HepG2 (cell line): ENCODE measurements around the gene CYP11A1. TPM values are rescaled to one million over a fixed set of nuclear protein-coding genes. Genes with fewer than 3 reads are reported as not detected.

Source experiments
- GTF2F1 ChIP-seq: fragments of 150-350 bp; IDR thresholded peaks from 2 replicates; pipeline ENCODE4 v1.6.1; 2014; ENCODE audit warnings: low read length
- HOXD1 ChIP-seq: sonication (generic); formaldehyde crosslinking; IDR thresholded peaks from 2 replicates; pipeline ENCODE4 v1.5.0; 2020; ENCODE audit warnings: missing genetic modification reagents
- PRPF4 ChIP-seq: fragments of 200-400 bp; formaldehyde crosslinking; IDR thresholded peaks from 2 replicates; pipeline ENCODE4 v1.6.1; 2016; ENCODE audit warnings: low read length, low read depth; ENCODE audit not compliant: poor library complexity, severe bottlenecking
- RNF2 ChIP-seq: fragments of 450-650 bp; conservative IDR thresholded peaks from 2 replicates; pipeline ENCODE4 v1.6.1; 2016; ENCODE audit warnings: low read depth
- SRSF1 ChIP-seq: fragments of 200-400 bp; formaldehyde crosslinking; optimal IDR thresholded peaks from 2 replicates; pipeline ENCODE3; 2017; ENCODE audit warnings: mild to moderate bottlenecking, low read depth, low read length, moderate library complexity
- ZEB1 ChIP-seq: IDR thresholded peaks from 2 replicates; pipeline ENCODE4 v1.6.1; 2012; ENCODE audit warnings: mild to moderate bottlenecking, low read depth, inconsistent platforms; ENCODE audit not compliant: insufficient replicate concordance
- ZFP90 ChIP-seq: sonication (generic); formaldehyde crosslinking; IDR thresholded peaks from 2 replicates; pipeline ENCODE4 v1.8.0; 2022; ENCODE audit warnings: missing genetic modification reagents, mild to moderate bottlenecking, inconsistent platforms, borderline replicate concordance
- ZNF207 ChIP-seq: fragments of 450-650 bp; IDR thresholded peaks from 2 replicates; pipeline ENCODE4 v1.6.1; 2016; ENCODE audit warnings: antibody characterized with exemption, borderline replicate concordance
- ZNF34 ChIP-seq: sonication (generic); formaldehyde crosslinking; IDR thresholded peaks from 2 replicates; pipeline ENCODE4 v1.4.0; 2020; ENCODE audit warnings: mild to moderate bottlenecking, missing genetic modification reagents, borderline replicate concordance
- ZNF546 ChIP-seq: sonication (generic); formaldehyde crosslinking; conservative IDR thresholded peaks from 2 replicates; pipeline ENCODE4 v1.8.1; 2023; ENCODE audit warnings: mild to moderate bottlenecking, missing genetic modification reagents
- ZNF607 ChIP-seq: sonication (generic); formaldehyde crosslinking; IDR thresholded peaks from 2 replicates; pipeline ENCODE4 v1.5.1; 2020; ENCODE audit warnings: missing genetic modification reagents, mild to moderate bottlenecking, borderline replicate concordance
- ZNF660 ChIP-seq: sonication (generic); formaldehyde crosslinking; IDR thresholded peaks from 2 replicates; pipeline ENCODE4 v1.5.1; 2020; ENCODE audit warnings: mild to moderate bottlenecking, low read depth, missing genetic modification reagents, borderline replicate concordance
- ZNF670 ChIP-seq: sonication (generic); formaldehyde crosslinking; IDR thresholded peaks from 2 replicates; pipeline ENCODE4 v1.8.0; 2022; ENCODE audit warnings: mild to moderate bottlenecking, missing genetic modification reagents, borderline replicate concordance
- ZNF788 ChIP-seq: sonication (generic); formaldehyde crosslinking; IDR thresholded peaks from 2 replicates; pipeline ENCODE4 v1.5.0; 2020; ENCODE audit warnings: mild to moderate bottlenecking, missing genetic modification reagents, borderline replicate concordance
- ZSCAN25 ChIP-seq: sonication (generic); formaldehyde crosslinking; IDR thresholded peaks from 2 replicates; pipeline ENCODE4 v1.8.0; 2022; ENCODE audit warnings: mild to moderate bottlenecking, missing genetic modification reagents
- polyA plus RNA-seq, 8 experiments: library from polyadenylated mRNA; depleted of rRNA in 3 of 8; stranded (reverse) in 7 of 8; unstranded in 1 of 8; fragments of >200 nt; fragmentation: Illumina TruSeq in 4 of 8; extraction: Trizol in 4 of 8; gene quantifications; 2 replicates each; pipeline versions ENCODE4 v1.2.1 to v1.2.3, GENCODE V29; 2011 to 2016; ENCODE audit warnings: low read depth in 4 of 8, missing spikeins in 1 of 8, mixed read lengths in 1 of 8; ENCODE audit not compliant: insufficient read depth in 1 of 8
- total RNA-seq, 5 experiments: library from RNA; depleted of rRNA; stranded (reverse); fragments of >200 nt; fragmentation: Illumina TruSeq; extraction: Trizol; gene quantifications; 2 replicates each; pipeline ENCODE4 v1.2.3, GENCODE V29; 2016; ENCODE audit warnings: low read depth in 1 of 5
- TF ChIP-seq, protein P1 (sequence below): sonication (generic); formaldehyde crosslinking; IDR thresholded peaks from 2 replicates; pipeline ENCODE4 v1.4.0; 2020; ENCODE audit warnings: missing genetic modification reagents, mild to moderate bottlenecking, borderline replicate concordance
- TF ChIP-seq, protein P2 (sequence below): sonication (generic); formaldehyde crosslinking; IDR thresholded peaks from 2 replicates; pipeline ENCODE4 v1.4.0; 2020; ENCODE audit warnings: mild to moderate bottlenecking, missing genetic modification reagents, borderline replicate concordance
- TF ChIP-seq, protein P3 (sequence below): IDR thresholded peaks from 2 replicates; pipeline ENCODE4 v1.6.1; 2016; ENCODE audit warnings: mild to moderate bottlenecking, missing biosample characterization, missing genetic modification reagents
- TF ChIP-seq, protein P4 (sequence below): sonication (generic); formaldehyde crosslinking; IDR thresholded peaks from 2 replicates; pipeline ENCODE4 v1.8.1; 2023; ENCODE audit warnings: missing genetic modification reagents, inconsistent platforms, borderline replicate concordance
- TF ChIP-seq, protein P5 (sequence below): sonication (generic); formaldehyde crosslinking; IDR thresholded peaks from 2 replicates; pipeline ENCODE4 v1.4.0; 2020; ENCODE audit warnings: missing genetic modification reagents, mild to moderate bottlenecking, borderline replicate concordance

CYP11A1 gene
- total and polyA plus RNA-seq, 2 of the 13 experiments (the other 11 are each of a cell fraction or from before 2014, with no cell fraction given), result 0.66 to 0.92 TPM

DNA sequence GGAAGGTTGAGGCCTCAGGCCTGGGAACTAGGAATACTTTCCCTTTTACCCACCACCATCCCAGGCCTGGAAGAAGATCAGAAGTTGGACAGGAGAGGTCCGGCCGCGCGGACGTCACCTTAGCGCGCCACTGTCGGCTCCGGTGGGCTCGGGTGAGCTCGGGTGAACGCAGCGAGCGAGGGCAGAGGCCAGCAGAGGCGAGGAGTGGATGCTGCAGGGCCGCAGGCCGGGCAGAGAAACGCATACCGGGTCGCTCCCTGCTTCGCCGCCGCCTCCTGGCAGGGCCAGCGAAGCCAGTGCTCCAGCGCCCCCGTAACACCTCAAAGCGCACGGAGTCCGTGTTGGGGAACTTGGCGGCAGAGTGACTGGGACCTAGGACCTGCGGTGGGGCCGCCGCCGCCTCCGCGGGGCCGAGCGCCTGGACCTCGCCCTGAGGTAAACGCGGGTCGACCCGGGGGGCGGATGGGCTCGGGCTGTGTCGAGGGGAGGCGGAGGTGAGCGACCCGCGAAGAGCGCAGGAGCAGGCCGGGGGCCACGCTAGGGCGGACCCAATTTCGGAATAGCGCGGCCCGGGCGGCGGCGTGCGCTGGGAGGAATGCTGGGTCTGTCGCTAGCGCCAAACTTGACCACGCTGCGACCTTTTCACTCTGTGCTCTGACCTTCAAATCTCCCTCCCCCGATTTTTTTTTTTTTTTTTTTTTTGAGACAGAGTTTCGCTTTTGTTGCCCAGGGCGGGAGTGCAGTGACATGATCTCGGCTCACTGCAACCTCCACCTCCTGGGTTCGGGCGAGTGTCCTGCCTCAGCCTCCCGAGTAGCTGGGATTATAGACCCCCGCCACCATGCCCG lies 1.6 kb downstream of the CYP11A1 start (continued):
- TF ChIP-seq, protein P1, sequence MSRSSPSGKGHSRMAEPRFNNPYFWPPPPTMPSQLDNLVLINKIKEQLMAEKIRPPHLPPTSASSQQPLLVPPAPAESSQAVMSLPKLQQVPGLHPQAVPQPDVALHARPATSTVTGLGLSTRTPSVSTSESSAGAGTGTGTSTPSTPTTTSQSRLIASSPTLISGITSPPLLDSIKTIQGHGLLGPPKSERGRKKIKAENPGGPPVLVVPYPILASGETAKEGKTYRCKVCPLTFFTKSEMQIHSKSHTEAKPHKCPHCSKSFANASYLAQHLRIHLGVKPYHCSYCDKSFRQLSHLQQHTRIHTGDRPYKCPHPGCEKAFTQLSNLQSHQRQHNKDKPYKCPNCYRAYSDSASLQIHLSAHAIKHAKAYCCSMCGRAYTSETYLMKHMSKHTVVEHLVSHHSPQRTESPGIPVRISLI (CRISPR knock-in tag), result peak; percentile 81
- no peak for TF ChIP-seq ZNF660 (CRISPR knock-in tag)
- TF ChIP-seq ZNF34 (CRISPR knock-in tag), result no peak
- no peak for TF ChIP-seq ZNF546
- TF ChIP-seq ZNF788, result no peak
- TF ChIP-seq ZSCAN25 (CRISPR knock-in tag), result peak; percentile 79
- TF ChIP-seq ZNF607 (CRISPR knock-in tag), result peak; percentile 62; the same call in 1 of the 2 replicates
- TF ChIP-seq HOXD1 (CRISPR knock-in tag), result 0 out of 2 replicates have a peak, but pooled peaks have one; percentile 19
- TF ChIP-seq, protein P2, sequence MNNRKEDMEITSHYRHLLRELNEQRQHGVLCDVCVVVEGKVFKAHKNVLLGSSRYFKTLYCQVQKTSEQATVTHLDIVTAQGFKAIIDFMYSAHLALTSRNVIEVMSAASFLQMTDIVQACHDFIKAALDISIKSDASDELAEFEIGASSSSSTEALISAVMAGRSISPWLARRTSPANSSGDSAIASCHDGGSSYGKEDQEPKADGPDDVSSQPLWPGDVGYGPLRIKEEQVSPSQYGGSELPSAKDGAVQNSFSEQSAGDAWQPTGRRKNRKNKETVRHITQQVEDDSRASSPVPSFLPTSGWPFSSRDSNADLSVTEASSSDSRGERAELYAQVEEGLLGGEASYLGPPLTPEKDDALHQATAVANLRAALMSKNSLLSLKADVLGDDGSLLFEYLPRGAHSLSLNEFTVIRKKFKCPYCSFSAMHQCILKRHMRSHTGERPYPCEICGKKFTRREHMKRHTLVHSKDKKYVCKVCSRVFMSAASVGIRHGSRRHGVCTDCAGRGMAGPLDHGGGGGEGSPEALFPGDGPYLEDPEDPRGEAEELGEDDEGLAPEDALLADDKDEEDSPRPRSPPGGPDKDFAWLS (CRISPR knock-in tag), result no peak
- TF ChIP-seq GTF2F1, result no peak
- no peak for TF ChIP-seq ZEB1
- TF ChIP-seq ZFP90 (CRISPR knock-in tag), result no peak
- no peak for TF ChIP-seq ZNF207
- TF ChIP-seq, protein P3, sequence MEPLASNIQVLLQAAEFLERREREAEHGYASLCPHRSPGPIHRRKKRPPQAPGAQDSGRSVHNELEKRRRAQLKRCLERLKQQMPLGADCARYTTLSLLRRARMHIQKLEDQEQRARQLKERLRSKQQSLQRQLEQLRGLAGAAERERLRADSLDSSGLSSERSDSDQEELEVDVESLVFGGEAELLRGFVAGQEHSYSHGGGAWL (CRISPR knock-in tag), result no peak
- peak; percentile 83 for TF ChIP-seq RNF2
- no peak for TF ChIP-seq SRSF1
- TF ChIP-seq, protein P4, sequence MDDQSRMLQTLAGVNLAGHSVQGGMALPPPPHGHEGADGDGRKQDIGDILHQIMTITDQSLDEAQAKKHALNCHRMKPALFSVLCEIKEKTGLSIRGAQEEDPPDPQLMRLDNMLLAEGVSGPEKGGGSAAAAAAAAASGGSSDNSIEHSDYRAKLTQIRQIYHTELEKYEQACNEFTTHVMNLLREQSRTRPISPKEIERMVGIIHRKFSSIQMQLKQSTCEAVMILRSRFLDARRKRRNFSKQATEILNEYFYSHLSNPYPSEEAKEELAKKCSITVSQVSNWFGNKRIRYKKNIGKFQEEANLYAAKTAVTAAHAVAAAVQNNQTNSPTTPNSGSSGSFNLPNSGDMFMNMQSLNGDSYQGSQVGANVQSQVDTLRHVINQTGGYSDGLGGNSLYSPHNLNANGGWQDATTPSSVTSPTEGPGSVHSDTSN (CRISPR knock-in tag), result no peak
- TF ChIP-seq, protein P5, sequence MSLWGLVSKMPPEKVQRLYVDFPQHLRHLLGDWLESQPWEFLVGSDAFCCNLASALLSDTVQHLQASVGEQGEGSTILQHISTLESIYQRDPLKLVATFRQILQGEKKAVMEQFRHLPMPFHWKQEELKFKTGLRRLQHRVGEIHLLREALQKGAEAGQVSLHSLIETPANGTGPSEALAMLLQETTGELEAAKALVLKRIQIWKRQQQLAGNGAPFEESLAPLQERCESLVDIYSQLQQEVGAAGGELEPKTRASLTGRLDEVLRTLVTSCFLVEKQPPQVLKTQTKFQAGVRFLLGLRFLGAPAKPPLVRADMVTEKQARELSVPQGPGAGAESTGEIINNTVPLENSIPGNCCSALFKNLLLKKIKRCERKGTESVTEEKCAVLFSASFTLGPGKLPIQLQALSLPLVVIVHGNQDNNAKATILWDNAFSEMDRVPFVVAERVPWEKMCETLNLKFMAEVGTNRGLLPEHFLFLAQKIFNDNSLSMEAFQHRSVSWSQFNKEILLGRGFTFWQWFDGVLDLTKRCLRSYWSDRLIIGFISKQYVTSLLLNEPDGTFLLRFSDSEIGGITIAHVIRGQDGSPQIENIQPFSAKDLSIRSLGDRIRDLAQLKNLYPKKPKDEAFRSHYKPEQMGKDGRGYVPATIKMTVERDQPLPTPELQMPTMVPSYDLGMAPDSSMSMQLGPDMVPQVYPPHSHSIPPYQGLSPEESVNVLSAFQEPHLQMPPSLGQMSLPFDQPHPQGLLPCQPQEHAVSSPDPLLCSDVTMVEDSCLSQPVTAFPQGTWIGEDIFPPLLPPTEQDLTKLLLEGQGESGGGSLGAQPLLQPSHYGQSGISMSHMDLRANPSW (CRISPR knock-in tag), result no peak
- no peak for TF ChIP-seq PRPF4
- TF ChIP-seq ZNF670 (CRISPR knock-in tag), result no peak
